Activated naive CD4-positive, alpha-beta T cell treated with anti-CD3 and anti-CD28 coated beads, Interleukin-2, amount 10 ng/mL, durations not matched to agents 7 days and 5 days (primary cell): ENCODE data around the gene RPS26.
"Not testable (repeated sequence)": the region's sequence is repeated elsewhere in the genome, so short reads cannot be mapped to it uniquely, and the experiment has no call there.

Experiments used
- CTCF ChIA-PET: fragments of 350-600 bp; sonication (Branson Sonifier 250); formaldehyde crosslinking; loops from one replicate; lab custom pipeline; 2021; ENCODE audit warnings: antibody characterized with exemption; lab: Charles Lee
- DNase-seq: peaks from one replicate; pipeline ENCODE4 v3.0.0-alpha.2; 2020
- H3K27ac Mint-ChIP-seq: one replicate; pipeline ENCODE4 v1.8.0; 2021; ENCODE audit warnings: mild to moderate bottlenecking, moderate library complexity, mixed read lengths
- H3K27me3 Mint-ChIP-seq: one replicate; pipeline ENCODE4 v1.8.0; 2021; ENCODE audit warnings: mild to moderate bottlenecking, mixed read lengths
- H3K36me3 Mint-ChIP-seq: one replicate; pipeline ENCODE4 v1.8.0; 2021; ENCODE audit warnings: mixed read lengths
- H3K4me1 Mint-ChIP-seq: one replicate; pipeline ENCODE4 v1.8.0; 2021; ENCODE audit warnings: mixed read lengths
- H3K4me3 Mint-ChIP-seq: one replicate; pipeline ENCODE4 v1.8.0; 2021; ENCODE audit warnings: mild to moderate bottlenecking, moderate library complexity, mixed read lengths
- H3K9me3 Mint-ChIP-seq: one replicate; pipeline ENCODE4 v1.8.0; 2021; ENCODE audit warnings: mixed read lengths

RPS26 gene

GRCh38 chr12:56031987-56032386, 9.7 kb upstream of the RPS26 start:
- Mint-ChIP-seq H3K9me3 (no peaks in the 10 kb centered on the region), H3K27ac (peak overlapping the region; percentile 47)

GRCh38 chr12:56034586-56035332, 7.0 kb upstream of the RPS26 start:
- CTCF ChIA-PET = no interaction called here
- Mint-ChIP-seq H3K27me3 (no peaks in the 10 kb centered on the region), H3K9me3 (no peaks in the 10 kb centered on the region), H3K4me1 (peaks cover 27% of the 10 kb centered on the region), H3K27ac (no peak overlapping the region), H3K36me3 (peaks cover 60% of the 10 kb centered on the region), H3K4me3 (no peak overlapping the region)
- DNase-seq = no peak

More at GRCh38 chr12:56031987-56032386, 9.7 kb upstream of the RPS26 start:
- no peak for DNase-seq
- CTCF ChIA-PET = interaction anchor here (0.6 to 10.4 kb wide), 3 partner anchors 36 to 181 kb away, joined by 3 to 128 read pairs (median 8); partner anchors contain the start of gene SUOX
- H3K36me3 Mint-ChIP-seq = peaks cover 71% of the 10 kb centered on the region
- H3K4me1 Mint-ChIP-seq = peaks cover 40% of the 10 kb centered on the region
- no peaks in the 10 kb centered on the region for H3K27me3 Mint-ChIP-seq
- no peak overlapping the region for H3K4me3 Mint-ChIP-seq

- CTCF ChIA-PET = interaction anchor here (1.5 kb wide), 1 partner anchor 298 kb away, joined by 6 read pairs; no protein-coding TSS in a partner anchor
- Mint-ChIP-seq H3K4me3 (no peak overlapping the region), H3K9me3 (no peaks in the 10 kb centered on the region), H3K4me1 (peaks cover 30% of the 10 kb centered on the region), H3K27ac (peak overlapping the region; percentile 69), H3K36me3 (peaks cover 46% of the 10 kb centered on the region), H3K27me3 (peaks cover 3% of the 10 kb centered on the region)
- DNase-seq = no peak
These were observed 4.6 kb upstream of the RPS26 start for GRCh38 chr12:56037161-56037560.

GRCh38 chr12:56038022-56038655, 3.6 kb upstream of the RPS26 start:
- CTCF ChIA-PET = interaction anchor here (1.5 to 2.1 kb wide), 2 partner anchors 43 to 299 kb away, joined by 6 to 8 read pairs; no protein-coding TSS in a partner anchor
- DNase-seq = no peak
- peak overlapping the region; percentile 9 for H3K27ac Mint-ChIP-seq
- peaks cover 35% of the 10 kb centered on the region for H3K4me1 Mint-ChIP-seq
- no peak overlapping the region for H3K4me3 Mint-ChIP-seq
- no peaks in the 10 kb centered on the region for H3K9me3 Mint-ChIP-seq
- peaks cover 3% of the 10 kb centered on the region for H3K27me3 Mint-ChIP-seq
- peaks cover 47% of the 10 kb centered on the region for H3K36me3 Mint-ChIP-seq

- Mint-ChIP-seq H3K9me3 (no peaks in the 10 kb centered on the region), H3K27me3 (peaks cover 3% of the 10 kb centered on the region), H3K4me3 (peak overlapping the region; percentile 92), H3K36me3 (peaks cover 53% of the 10 kb centered on the region), H3K4me1 (peaks cover 45% of the 10 kb centered on the region), H3K27ac (peak overlapping the region; percentile 69)
- CTCF ChIA-PET = interaction anchor here (0.6 to 2.1 kb wide), 11 partner anchors 11 to 301 kb away, joined by 3 to 43 read pairs (median 4); partner anchors contain the start of genes SMARCC2 and SUOX
- no peak for DNase-seq
These were observed 1.6 kb upstream of the RPS26 start for GRCh38 chr12:56040151-56040550.

GRCh38 chr12:56040963-56041551, 661 bp upstream of the RPS26 start:
- peaks cover 47% of the 10 kb centered on the region for H3K36me3 Mint-ChIP-seq
- DNase-seq = peak; percentile 29
- CTCF ChIA-PET = interaction anchor here (1.0 to 2.1 kb wide), 10 partner anchors 12 to 302 kb away, joined by 3 to 43 read pairs (median 4); partner anchors contain the start of genes PA2G4, SMARCC2 and SUOX

GRCh38 chr12:56042430-56042813, 704 bp downstream of the RPS26 start:
- peak overlapping the region; percentile 91 for H3K27ac Mint-ChIP-seq
- H3K27me3 Mint-ChIP-seq, CTCF ChIA-PET, H3K9me3 Mint-ChIP-seq: not testable (repeated sequence)
- peak overlapping the region; percentile 92 for H3K4me3 Mint-ChIP-seq
- peaks cover 56% of the 10 kb centered on the region for H3K4me1 Mint-ChIP-seq
- peaks cover 44% of the 10 kb centered on the region for H3K36me3 Mint-ChIP-seq
- DNase-seq = peak; percentile 30

More at GRCh38 chr12:56040963-56041551, 661 bp upstream of the RPS26 start:
- Mint-ChIP-seq H3K9me3 (no peaks in the 10 kb centered on the region), H3K4me3 (peak overlapping the region; percentile 92), H3K27ac (peak overlapping the region; percentile 91), H3K27me3 (peaks cover 3% of the 10 kb centered on the region), H3K4me1 (peaks cover 49% of the 10 kb centered on the region)

GRCh38 chr12:56042843-56043242, 1.1 kb downstream of the RPS26 start:
- H3K27ac Mint-ChIP-seq = peak overlapping the region; percentile 91
- peaks cover 53% of the 10 kb centered on the region for H3K4me1 Mint-ChIP-seq
- H3K36me3 Mint-ChIP-seq = peaks cover 42% of the 10 kb centered on the region
- no peaks in the 10 kb centered on the region for H3K9me3 Mint-ChIP-seq
- peak overlapping the region; percentile 92 for H3K4me3 Mint-ChIP-seq
- peaks cover 3% of the 10 kb centered on the region for H3K27me3 Mint-ChIP-seq
- CTCF ChIA-PET = no interaction called here
- no peak for DNase-seq

GRCh38 chr12:56046027-56046780, 4.5 kb downstream of the RPS26 start:
- Mint-ChIP-seq H3K36me3 (peaks cover 32% of the 10 kb centered on the region), H3K4me1 (peaks cover 32% of the 10 kb centered on the region), H3K9me3 (no peaks in the 10 kb centered on the region), H3K27me3 (peaks cover 3% of the 10 kb centered on the region), H3K27ac (peak overlapping the region; percentile 2), H3K4me3 (no peak overlapping the region)
- CTCF ChIA-PET = interaction anchor here (0.8 to 4.6 kb wide), 10 partner anchors 37 to 308 kb away, joined by 3 to 34 read pairs (median 4); partner anchors contain the start of genes ESYT1, PA2G4, RPL41 and SARNP
- DNase-seq = no peak

- peaks cover 11% of the 10 kb centered on the region for H3K4me1 Mint-ChIP-seq
- peaks cover 5% of the 10 kb centered on the region for H3K9me3 Mint-ChIP-seq
- H3K27me3 Mint-ChIP-seq = peaks cover 10% of the 10 kb centered on the region
- CTCF ChIA-PET = interaction anchor here (0.9 to 1.5 kb wide), 2 partner anchors 17 to 58 kb away, joined by 3 to 7 read pairs; no protein-coding TSS in a partner anchor
- no peak overlapping the region for H3K27ac Mint-ChIP-seq
- no peak for DNase-seq
- no peaks in the 10 kb centered on the region for H3K36me3 Mint-ChIP-seq
- no peak overlapping the region for H3K4me3 Mint-ChIP-seq
These were observed 11.7 kb downstream of the RPS26 start for GRCh38 chr12:56053407-56053893.

- DNase-seq = not testable (repeated sequence)
- peaks cover 11% of the 10 kb centered on the region for H3K4me1 Mint-ChIP-seq
- CTCF ChIA-PET = interaction anchor here (0.9 kb wide), 1 partner anchor 64 kb away, joined by 4 read pairs; no protein-coding TSS in a partner anchor
These were observed 18.2 kb downstream of the RPS26 start for GRCh38 chr12:56059964-56060363.

GRCh38 chr12:56061982-56062381, 20.3 kb downstream of the RPS26 start:
- H3K4me3 Mint-ChIP-seq = no peak overlapping the region
- H3K27me3 Mint-ChIP-seq = peaks cover 35% of the 10 kb centered on the region
- H3K27ac Mint-ChIP-seq = no peak overlapping the region
- H3K9me3 Mint-ChIP-seq = no peaks in the 10 kb centered on the region
- CTCF ChIA-PET = interaction anchor here (1.0 to 1.5 kb wide), 4 partner anchors 10 to 66 kb away, joined by 3 to 7 read pairs (median 4); no protein-coding TSS in a partner anchor
- DNase-seq = no peak
- no peaks in the 10 kb centered on the region for H3K36me3 Mint-ChIP-seq
- peaks cover 2% of the 10 kb centered on the region for H3K4me1 Mint-ChIP-seq

More at GRCh38 chr12:56059964-56060363, 18.2 kb downstream of the RPS26 start:
- H3K27me3 Mint-ChIP-seq = peaks cover 35% of the 10 kb centered on the region
- not testable (repeated sequence) for H3K36me3 Mint-ChIP-seq, H3K4me3 Mint-ChIP-seq, H3K9me3 Mint-ChIP-seq, H3K27ac Mint-ChIP-seq

GRCh38 chr12:56062996-56063395, 21.3 kb downstream of the RPS26 start:
- peaks cover 1% of the 10 kb centered on the region for H3K4me1 Mint-ChIP-seq
- H3K9me3 Mint-ChIP-seq = no peaks in the 10 kb centered on the region
- no peak overlapping the region for H3K4me3 Mint-ChIP-seq
- H3K36me3 Mint-ChIP-seq = no peaks in the 10 kb centered on the region
- DNase-seq = no peak
- CTCF ChIA-PET = interaction anchor here (0.9 kb wide), 1 partner anchor 67 kb away, joined by 3 read pairs; no protein-coding TSS in a partner anchor
- H3K27me3 Mint-ChIP-seq = peaks cover 27% of the 10 kb centered on the region
- no peak overlapping the region for H3K27ac Mint-ChIP-seq
